Measurements from ENCODE around the gene PUS3.

PUS3 gene

DNA sequence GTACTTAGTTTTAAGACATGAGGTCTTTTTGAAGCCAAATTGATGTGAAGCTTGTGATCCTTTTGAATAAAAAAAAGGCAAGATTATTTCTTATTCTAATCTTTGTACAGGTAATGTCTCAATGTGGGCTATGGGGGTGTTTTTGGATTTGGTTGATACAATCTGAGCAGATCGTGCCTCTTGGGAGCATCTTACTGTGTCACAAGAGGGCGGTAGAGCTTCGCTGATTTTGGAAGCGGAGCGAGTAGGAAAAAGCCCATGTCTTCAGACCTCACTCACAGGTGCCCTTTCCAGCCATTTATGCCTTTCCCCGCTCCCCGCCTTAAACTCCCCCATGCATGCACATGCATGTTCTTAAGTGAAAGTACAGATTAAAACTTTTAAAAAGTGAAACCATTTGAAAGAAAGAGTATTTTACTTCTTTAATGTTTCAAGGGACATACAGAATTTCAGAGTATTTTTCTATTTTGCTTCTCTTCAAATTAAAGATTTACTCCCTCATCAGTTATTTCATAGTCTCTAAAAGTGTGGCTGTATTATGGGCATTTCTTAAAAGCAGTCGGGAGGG is 20.1 kb upstream of the PUS3 start (continued):
- TF ChIP-seq ZNF623 (tag by site-specific recombination; IDR thresholded peaks at IDR 0.05) (no peak), ZNF202 (tag by site-specific recombination; IDR thresholded peaks at IDR 0.05; ENCODE audit: borderline replicate concordance) (no peak), KLF7 (tag by site-specific recombination; IDR thresholded peaks at IDR 0.05; ENCODE audit: borderline replicate concordance) (no peak), ZBTB8A (tag by site-specific recombination; IDR thresholded peaks at IDR 0.05) (0 out of 2 replicates have a peak, but pooled peaks have one; percentile 8), ZBTB21 (tag by site-specific recombination; IDR thresholded peaks at IDR 0.05) (no peak), GLI2 (tag by site-specific recombination; IDR thresholded peaks at IDR 0.05; ENCODE audit: borderline replicate concordance, low read depth) (no peak), ZNF558 (tag by site-specific recombination; IDR thresholded peaks at IDR 0.05) (no peak), ZIC2 (tag by site-specific recombination; IDR thresholded peaks at IDR 0.05) (no peak), ZNF24 (tag by site-specific recombination; IDR thresholded peaks at IDR 0.05) (no peak), ZNF501 (tag by site-specific recombination; IDR thresholded peaks at IDR 0.05) (no peak), ZSCAN30 (tag by site-specific recombination; IDR thresholded peaks at IDR 0.05) (peak; percentile 18; the same call in 1 of the 2 replicates), TRIM28 (IDR thresholded peaks at IDR 0.05; ENCODE audit: borderline replicate concordance, low read length) (no peak), ZNF626 (tag by site-specific recombination; IDR thresholded peaks at IDR 0.05) (no peak), SP2 (tag by site-specific recombination; IDR thresholded peaks at IDR 0.05) (no peak), GLI4 (tag by site-specific recombination; IDR thresholded peaks at IDR 0.05) (no peak), ZNF660 (tag by site-specific recombination; IDR thresholded peaks at IDR 0.05) (peak; percentile 70; the same call in 1 of the 2 replicates), ZNF121 (tag by site-specific recombination; IDR thresholded peaks at IDR 0.05) (no peak)
- TF ChIP-seq, protein P1, sequence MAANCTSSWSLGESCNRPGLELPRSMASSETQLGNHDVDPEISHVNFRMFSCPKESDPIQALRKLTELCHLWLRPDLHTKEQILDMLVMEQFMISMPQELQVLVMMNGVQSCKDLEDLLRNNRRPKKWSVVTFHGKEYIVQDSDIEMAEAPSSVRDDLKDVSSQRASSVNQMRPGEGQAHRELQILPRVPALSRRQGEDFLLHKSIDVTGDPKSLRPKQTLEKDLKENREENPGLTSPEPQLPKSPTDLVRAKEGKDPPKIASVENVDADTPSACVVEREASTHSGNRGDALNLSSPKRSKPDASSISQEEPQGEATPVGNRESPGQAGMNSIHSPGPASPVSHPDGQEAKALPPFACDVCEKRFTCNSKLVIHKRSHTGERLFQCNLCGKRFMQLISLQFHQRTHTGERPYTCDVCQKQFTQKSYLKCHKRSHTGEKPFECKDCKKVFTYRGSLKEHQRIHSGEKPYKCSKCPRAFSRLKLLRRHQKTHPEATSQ (tag by site-specific recombination; IDR thresholded peaks at IDR 0.05): no peak
- TF ChIP-seq, protein P2, sequence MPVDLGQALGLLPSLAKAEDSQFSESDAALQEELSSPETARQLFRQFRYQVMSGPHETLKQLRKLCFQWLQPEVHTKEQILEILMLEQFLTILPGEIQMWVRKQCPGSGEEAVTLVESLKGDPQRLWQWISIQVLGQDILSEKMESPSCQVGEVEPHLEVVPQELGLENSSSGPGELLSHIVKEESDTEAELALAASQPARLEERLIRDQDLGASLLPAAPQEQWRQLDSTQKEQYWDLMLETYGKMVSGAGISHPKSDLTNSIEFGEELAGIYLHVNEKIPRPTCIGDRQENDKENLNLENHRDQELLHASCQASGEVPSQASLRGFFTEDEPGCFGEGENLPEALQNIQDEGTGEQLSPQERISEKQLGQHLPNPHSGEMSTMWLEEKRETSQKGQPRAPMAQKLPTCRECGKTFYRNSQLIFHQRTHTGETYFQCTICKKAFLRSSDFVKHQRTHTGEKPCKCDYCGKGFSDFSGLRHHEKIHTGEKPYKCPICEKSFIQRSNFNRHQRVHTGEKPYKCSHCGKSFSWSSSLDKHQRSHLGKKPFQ (tag by site-specific recombination; IDR thresholded peaks at IDR 0.05): no peak

DNA sequence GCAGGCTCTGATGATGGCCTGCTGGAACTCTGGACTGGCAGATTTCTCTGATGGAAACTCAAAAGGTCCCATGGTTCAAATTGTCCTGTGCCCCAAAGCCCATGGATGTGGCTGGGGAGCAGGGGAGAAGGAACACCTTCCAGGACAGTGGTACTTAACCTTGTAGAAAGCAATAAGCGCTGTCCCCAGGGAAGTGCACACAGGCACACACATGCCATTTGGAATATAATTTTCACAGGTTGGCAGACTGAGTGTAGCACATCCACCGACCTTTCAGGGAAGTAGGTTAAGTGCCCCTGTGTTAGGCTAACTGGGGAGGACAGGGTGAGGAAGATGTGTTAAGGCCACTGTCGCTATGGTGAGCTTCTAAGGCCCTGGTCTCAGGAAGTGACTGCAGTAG is 19.1 kb upstream of the PUS3 start:
- Histone ChIP-seq H3K4me3 (ENCODE audit: low read depth, low read length) (no peak overlapping the region), H3K9me3 (ENCODE audit: control insufficient read depth, insufficient read depth, low read depth, low read length) (no peaks in the 10 kb centered on the region), H3K4me1 (ENCODE audit: control insufficient read depth, insufficient read depth, low read length) (no peaks in the 10 kb centered on the region), H3K36me3 (ENCODE audit: control insufficient read depth in 2 of 2, insufficient read depth in 1 of 2, low read length in 2 of 2) (no peaks in the 10 kb centered on the region), H3K27ac (ENCODE audit: extremely low read depth, low read depth, low read length) (no peak overlapping the region)
- ChIA-PET POLR2A (no interaction called here), CTCF (interaction anchor here (0.6 to 8.2 kb wide), 11 partner anchors 8 to 336 kb away, joined by 3 to 131 read pairs (median 5); no protein-coding TSS in a partner anchor)
- TF ChIP-seq ZNF791 (tag by site-specific recombination; IDR thresholded peaks at IDR 0.05): no peak
- TF ChIP-seq GLIS2 (tag by site-specific recombination; IDR thresholded peaks at IDR 0.05): no peak
- no peak for TF ChIP-seq ZNF660 (tag by site-specific recombination; IDR thresholded peaks at IDR 0.05)
- no peak for TF ChIP-seq ZNF221 (tag by site-specific recombination; IDR thresholded peaks at IDR 0.05; ENCODE audit: borderline replicate concordance)
- TF ChIP-seq, protein P3, sequence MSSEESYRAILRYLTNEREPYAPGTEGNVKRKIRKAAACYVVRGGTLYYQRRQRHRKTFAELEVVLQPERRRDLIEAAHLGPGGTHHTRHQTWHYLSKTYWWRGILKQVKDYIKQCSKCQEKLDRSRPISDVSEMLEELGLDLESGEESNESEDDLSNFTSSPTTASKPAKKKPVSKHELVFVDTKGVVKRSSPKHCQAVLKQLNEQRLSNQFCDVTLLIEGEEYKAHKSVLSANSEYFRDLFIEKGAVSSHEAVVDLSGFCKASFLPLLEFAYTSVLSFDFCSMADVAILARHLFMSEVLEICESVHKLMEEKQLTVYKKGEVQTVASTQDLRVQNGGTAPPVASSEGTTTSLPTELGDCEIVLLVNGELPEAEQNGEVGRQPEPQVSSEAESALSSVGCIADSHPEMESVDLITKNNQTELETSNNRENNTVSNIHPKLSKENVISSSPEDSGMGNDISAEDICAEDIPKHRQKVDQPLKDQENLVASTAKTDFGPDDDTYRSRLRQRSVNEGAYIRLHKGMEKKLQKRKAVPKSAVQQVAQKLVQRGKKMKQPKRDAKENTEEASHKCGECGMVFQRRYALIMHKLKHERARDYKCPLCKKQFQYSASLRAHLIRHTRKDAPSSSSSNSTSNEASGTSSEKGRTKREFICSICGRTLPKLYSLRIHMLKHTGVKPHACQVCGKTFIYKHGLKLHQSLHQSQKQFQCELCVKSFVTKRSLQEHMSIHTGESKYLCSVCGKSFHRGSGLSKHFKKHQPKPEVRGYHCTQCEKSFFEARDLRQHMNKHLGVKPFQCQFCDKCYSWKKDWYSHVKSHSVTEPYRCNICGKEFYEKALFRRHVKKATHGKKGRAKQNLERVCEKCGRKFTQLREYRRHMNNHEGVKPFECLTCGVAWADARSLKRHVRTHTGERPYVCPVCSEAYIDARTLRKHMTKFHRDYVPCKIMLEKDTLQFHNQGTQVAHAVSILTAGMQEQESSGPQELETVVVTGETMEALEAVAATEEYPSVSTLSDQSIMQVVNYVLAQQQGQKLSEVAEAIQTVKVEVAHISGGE (tag by site-specific recombination; conservative IDR thresholded peaks at IDR 0.05; ENCODE audit: low read depth): no peak
- no peak for TF ChIP-seq ZNF623 (tag by site-specific recombination; IDR thresholded peaks at IDR 0.05)
- no peak for TF ChIP-seq YY2 (tag by site-specific recombination; IDR thresholded peaks at IDR 0.05)
- TF ChIP-seq KLF8 (tag by site-specific recombination; IDR thresholded peaks at IDR 0.05): no peak
- no peak for TF ChIP-seq IKZF3 (tag by site-specific recombination; IDR thresholded peaks at IDR 0.05)
- no peak for TF ChIP-seq ZNF391 (tag by site-specific recombination; IDR thresholded peaks at IDR 0.05; ENCODE audit: borderline replicate concordance, low read depth)
- TF ChIP-seq, protein P2 (tag by site-specific recombination; IDR thresholded peaks at IDR 0.05): no peak
- TF ChIP-seq, protein P4, sequence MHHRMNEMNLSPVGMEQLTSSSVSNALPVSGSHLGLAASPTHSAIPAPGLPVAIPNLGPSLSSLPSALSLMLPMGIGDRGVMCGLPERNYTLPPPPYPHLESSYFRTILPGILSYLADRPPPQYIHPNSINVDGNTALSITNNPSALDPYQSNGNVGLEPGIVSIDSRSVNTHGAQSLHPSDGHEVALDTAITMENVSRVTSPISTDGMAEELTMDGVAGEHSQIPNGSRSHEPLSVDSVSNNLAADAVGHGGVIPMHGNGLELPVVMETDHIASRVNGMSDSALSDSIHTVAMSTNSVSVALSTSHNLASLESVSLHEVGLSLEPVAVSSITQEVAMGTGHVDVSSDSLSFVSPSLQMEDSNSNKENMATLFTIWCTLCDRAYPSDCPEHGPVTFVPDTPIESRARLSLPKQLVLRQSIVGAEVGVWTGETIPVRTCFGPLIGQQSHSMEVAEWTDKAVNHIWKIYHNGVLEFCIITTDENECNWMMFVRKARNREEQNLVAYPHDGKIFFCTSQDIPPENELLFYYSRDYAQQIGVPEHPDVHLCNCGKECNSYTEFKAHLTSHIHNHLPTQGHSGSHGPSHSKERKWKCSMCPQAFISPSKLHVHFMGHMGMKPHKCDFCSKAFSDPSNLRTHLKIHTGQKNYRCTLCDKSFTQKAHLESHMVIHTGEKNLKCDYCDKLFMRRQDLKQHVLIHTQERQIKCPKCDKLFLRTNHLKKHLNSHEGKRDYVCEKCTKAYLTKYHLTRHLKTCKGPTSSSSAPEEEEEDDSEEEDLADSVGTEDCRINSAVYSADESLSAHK (tag by site-specific recombination; IDR thresholded peaks at IDR 0.05): no peak

All from HEK293 (cell line).